Measurements from ENCODE around the gene EPX.

- TF ChIP-seq CTCF (IDR thresholded peaks at IDR 0.05) (no peak), POLR2A (IDR thresholded peaks at IDR 0.05) (no peak)
Observed at GRCh38 chr17:58207451-58207850, 14.9 kb downstream of the EPX start.
